OCI-LY7 (cell line): ENCODE results near the gene PRSS50. TPM values are rescaled to one million over a fixed set of nuclear protein-coding genes. Genes with fewer than 3 reads are reported as not detected.

Experiments used
- BruUV-seq: library from RNA; stranded (reverse); fragments of 400-500 nt; replicated peaks from 2 replicates; lab custom pipeline; 2021; lab: Mats Ljungman, UMichigan
- CTCF ChIA-PET: fragments of 300-600 bp; sonication (Branson Sonifier 250); formaldehyde crosslinking; loops from one replicate; lab custom pipeline; 2022; ENCODE audit warnings: antibody characterized with exemption; ENCODE audit not compliant: unreplicated experiment; lab: Charles Lee
- POLR2A ChIA-PET: fragments of 300-600 bp; sonication (Branson Sonifier 250); formaldehyde crosslinking; loops from one replicate; lab custom pipeline; 2022; ENCODE audit warnings: antibody characterized with exemption; lab: Charles Lee
- DNase-seq: peaks from one replicate; pipeline ENCODE4 v3.0.0-alpha.2; 2015; ENCODE audit warnings: low spot score
- H2AFZ ChIP-seq: fragments of 200-600 bp; sonication (generic), shearing (Covaris generic); 2 replicates; pipeline ENCODE4 v1.6.1; 2014; ENCODE audit warnings: mild to moderate bottlenecking, antibody characterized with exemption, low read length, moderate library complexity
- H3K27ac ChIP-seq: fragments of 200-600 bp; sonication (generic); 2 replicates; pipeline ENCODE4 v1.5.1; 2014; ENCODE audit warnings: mixed run types, low read depth, mild to moderate bottlenecking, moderate library complexity, low read length, inconsistent platforms; ENCODE audit not compliant: poor library complexity, severe bottlenecking
- H3K36me3 ChIP-seq: fragments of 200-600 bp; sonication (generic); 2 replicates; pipeline ENCODE4 v1.6.1; 2014; ENCODE audit warnings: mild to moderate bottlenecking, antibody characterized with exemption, low read length, moderate library complexity, mixed read lengths; ENCODE audit not compliant: insufficient read depth
- H3K4me1 ChIP-seq: fragments of 200-600 bp; sonication (generic); 2 replicates; pipeline ENCODE4 v1.5.1; 2014; ENCODE audit warnings: mild to moderate bottlenecking, low read length; ENCODE audit not compliant: insufficient read depth, poor library complexity, severe bottlenecking
- H3K4me2 ChIP-seq: fragments of 200-600 bp; sonication (generic); 2 replicates; pipeline ENCODE4 v1.6.1; 2014; ENCODE audit warnings: mild to moderate bottlenecking, low read length
- H3K4me3 ChIP-seq: fragments of 200-600 bp; sonication (generic); 2 replicates; pipeline ENCODE4 v1.5.1; 2014; ENCODE audit warnings: mild to moderate bottlenecking, low read depth, low read length; ENCODE audit not compliant: poor library complexity, severe bottlenecking
- H3K79me2 ChIP-seq: fragments of 200-600 bp; sonication (generic); 2 replicates; pipeline ENCODE4 v1.6.1; 2016; ENCODE audit warnings: low read depth, mild to moderate bottlenecking, low read length, moderate library complexity, mixed read lengths; ENCODE audit not compliant: insufficient read depth
- H3K9me2 ChIP-seq: fragments of 200-600 bp; sonication (generic); 2 replicates; pipeline ENCODE4 v1.6.1; 2016; ENCODE audit warnings: mild to moderate bottlenecking, low read length, mixed read lengths; ENCODE audit not compliant: insufficient read depth
- H3K9me3 ChIP-seq: fragments of 200-600 bp; sonication (generic); 2 replicates; pipeline ENCODE4 v1.6.1; 2014; ENCODE audit warnings: mild to moderate bottlenecking, mixed run types, low read length, mixed read lengths
- H4K20me1 ChIP-seq: fragments of 200-600 bp; sonication (generic); 2 replicates; pipeline ENCODE4 v1.6.1; 2014; ENCODE audit warnings: mild to moderate bottlenecking, antibody characterized with exemption, low read length, moderate library complexity, mixed read lengths; ENCODE audit not compliant: insufficient read depth
- CTCF ChIP-seq: fragments of 200-600 bp; sonication (generic); conservative IDR thresholded peaks from 2 replicates; pipeline ENCODE4 v1.5.1; 2014; ENCODE audit warnings: mild to moderate bottlenecking, antibody characterized with exemption, low read length, moderate library complexity, mixed read lengths
- EZH2phosphoT487 ChIP-seq: fragments of 200-600 bp; sonication (generic); IDR thresholded peaks from 2 replicates; pipeline ENCODE4 v1.6.1; 2018; ENCODE audit warnings: low read depth, borderline replicate concordance, mild to moderate bottlenecking, mixed run types, antibody characterized with exemption, low read length, moderate library complexity, mixed read lengths
- intact Hi-C: fragments of 100-400 bp; cut with micrococcal nuclease; formaldehyde crosslinking; loops from one replicate; pipeline ENCODE4 v1.10.0; 2022; ENCODE audit not compliant: unreplicated experiment
- total RNA-seq, 2 experiments: library from RNA; depleted of rRNA in 1 of 2; stranded (reverse); fragments of >200 nt in 1 of 2; shearing (Covaris generic) in 1 of 2; gene quantifications; 2 replicates each; pipeline ENCODE4 v1.2.3, GENCODE V29; 2014 to 2022

Gene PRSS50
- total RNA-seq, 2 experiments from 2014 or later = not detected

GRCh38 chr3:46695962-46696894, 21.4 kb downstream of the PRSS50 start:
- no peak for DNase-seq
- Histone ChIP-seq H3K27ac (no peak overlapping the region), H3K4me3 (no peak overlapping the region), H3K9me2 (no peaks in the 10 kb centered on the region), H2AFZ (peak overlapping the region; percentile 86), H4K20me1 (no peaks in the 10 kb centered on the region), H3K9me3 (no peaks in the 10 kb centered on the region), H3K79me2 (no peaks in the 10 kb centered on the region), H3K36me3 (no peaks in the 10 kb centered on the region), H3K4me2 (no peak overlapping the region), H3K4me1 (peaks cover 10% of the 10 kb centered on the region)
- no peak for TF ChIP-seq EZH2phosphoT487
- TF ChIP-seq CTCF = no peak
- intact Hi-C loops = no loop called here
- CTCF ChIA-PET = no interaction called here
- no TSS peak for BruUV-seq
- POLR2A ChIA-PET = no interaction called here

GRCh38 chr3:46695177-46695961, 22.3 kb downstream of the PRSS50 start:
- no peak overlapping the region for H3K4me3 ChIP-seq
- ChIA-PET POLR2A (interaction anchor here (0.5 kb wide), 1 partner anchor 636 kb away, joined by 4 read pairs; no protein-coding TSS in a partner anchor), CTCF (no interaction called here)
- no peaks in the 10 kb centered on the region for H3K9me2 ChIP-seq
- H3K36me3 ChIP-seq = no peaks in the 10 kb centered on the region
- peak; percentile 55 for DNase-seq
- intact Hi-C loops = no loop called here
- no TSS peak for BruUV-seq
- H3K27ac ChIP-seq = no peak overlapping the region
- H3K4me2 ChIP-seq = peak overlapping the region; percentile 11; the same call in 1 of the 2 replicates
- TF ChIP-seq EZH2phosphoT487 (no peak), CTCF (peak; percentile 73)
- H3K79me2 ChIP-seq = no peaks in the 10 kb centered on the region
- H2AFZ ChIP-seq = peak overlapping the region; percentile 86
- H3K4me1 ChIP-seq = peaks cover 10% of the 10 kb centered on the region
- no peaks in the 10 kb centered on the region for H3K9me3 ChIP-seq
- no peaks in the 10 kb centered on the region for H4K20me1 ChIP-seq
